ENCODE data around the gene VSTM2L.

VSTM2L gene

DNA sequence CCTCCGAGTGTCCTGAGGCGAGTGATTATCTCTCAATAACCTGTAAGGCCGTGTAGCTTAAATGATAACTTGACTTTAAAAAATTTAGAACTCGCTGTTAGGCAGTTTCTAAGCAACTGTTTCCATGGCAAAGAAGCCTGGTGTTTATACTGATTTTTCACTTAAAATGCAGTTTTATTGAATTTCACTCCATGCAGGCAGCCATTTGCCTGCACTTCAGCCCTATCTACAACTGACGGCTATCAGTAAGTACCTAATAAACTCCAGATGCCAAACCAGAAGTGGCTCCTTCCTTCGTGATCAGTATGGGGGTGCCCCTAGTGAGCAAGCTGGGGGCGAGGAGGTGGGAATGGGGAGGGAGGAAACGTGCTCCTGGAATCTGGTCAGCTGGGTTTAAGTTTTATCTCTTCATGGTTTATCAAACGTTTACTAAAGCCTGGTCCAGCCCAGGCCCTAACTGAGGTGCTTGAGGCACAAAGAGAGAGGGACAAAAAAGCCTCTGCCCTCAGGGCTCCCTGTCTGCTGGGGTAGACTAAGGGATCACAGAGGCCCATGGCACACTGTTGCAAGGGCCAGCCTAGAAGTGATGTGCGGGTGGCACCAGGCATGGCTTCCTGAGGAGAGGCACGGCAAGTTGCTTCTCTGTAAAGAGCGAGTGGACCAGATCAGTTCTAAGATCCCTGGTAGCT is 84.8 kb downstream of the VSTM2L start:
- no peak for DNase-seq (ENCODE audit: low read depth in 3 of 3)

DNA sequence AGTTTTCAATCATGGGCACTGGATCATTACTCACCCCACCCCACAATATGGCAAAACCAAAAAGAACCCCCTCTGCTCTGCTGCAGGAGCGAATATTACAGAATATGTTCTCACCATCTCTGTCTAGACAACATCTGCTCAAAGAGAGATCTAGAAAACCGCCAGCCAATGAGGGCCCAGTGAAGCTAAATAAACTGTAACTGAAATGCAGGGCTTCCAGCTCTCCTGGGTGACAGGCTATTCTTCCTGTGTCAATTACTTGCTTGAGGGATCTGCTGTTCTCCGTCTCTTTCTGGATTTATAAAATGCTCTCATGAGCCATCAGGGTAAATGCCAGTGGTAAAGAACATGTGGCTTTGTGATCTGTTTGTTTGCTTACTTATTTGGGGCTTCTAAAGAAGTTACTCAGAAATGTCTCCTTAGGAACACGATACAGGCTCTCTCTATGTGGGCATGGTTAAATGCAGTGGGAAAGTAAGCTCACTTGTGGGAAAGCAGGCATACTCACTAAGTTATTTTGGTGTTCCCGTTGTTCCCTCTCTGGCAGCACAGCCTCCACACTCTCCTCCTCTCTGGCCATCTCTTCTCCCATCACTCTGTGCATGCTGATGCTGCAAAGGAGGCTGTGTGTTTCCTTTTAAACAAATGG is 85.5 kb downstream of the VSTM2L start:
- DNase-seq (ENCODE audit: low read depth in 3 of 3): no peak

DNA sequence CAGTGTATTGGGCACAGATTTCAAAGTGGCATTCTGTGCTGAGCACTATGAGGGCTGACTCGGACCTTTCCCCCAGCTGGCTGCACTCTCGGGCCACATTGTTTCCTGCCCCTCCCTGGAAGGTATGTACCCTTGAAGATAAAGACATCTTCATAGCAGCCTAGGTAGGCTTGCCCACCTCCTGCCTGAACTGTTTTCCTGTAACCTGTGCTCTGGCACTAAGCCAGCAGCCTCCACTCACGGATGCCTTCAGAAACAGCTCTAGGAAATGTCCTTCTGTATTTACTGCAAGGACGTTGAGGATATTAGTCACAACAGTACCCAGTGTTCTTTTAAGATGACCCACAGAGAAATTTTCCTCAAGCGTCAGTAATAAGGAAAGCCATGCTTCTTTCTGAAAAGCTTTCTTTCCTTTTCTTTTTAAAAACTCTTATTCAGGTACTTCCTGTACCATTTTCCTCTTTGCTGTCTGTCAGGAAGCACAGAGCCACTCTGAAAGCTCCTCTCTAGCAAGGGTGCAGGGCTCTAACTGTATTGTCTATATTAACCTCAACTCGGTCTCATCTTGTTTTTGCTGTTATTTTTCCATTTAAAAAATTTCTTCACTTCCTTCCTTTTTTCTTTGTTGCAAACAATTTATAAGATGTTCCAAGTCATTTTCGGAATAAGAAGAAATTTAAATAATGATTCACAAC is 86.8 kb downstream of the VSTM2L start:
- no peak for DNase-seq (ENCODE audit: low read depth in 3 of 3)

DNA sequence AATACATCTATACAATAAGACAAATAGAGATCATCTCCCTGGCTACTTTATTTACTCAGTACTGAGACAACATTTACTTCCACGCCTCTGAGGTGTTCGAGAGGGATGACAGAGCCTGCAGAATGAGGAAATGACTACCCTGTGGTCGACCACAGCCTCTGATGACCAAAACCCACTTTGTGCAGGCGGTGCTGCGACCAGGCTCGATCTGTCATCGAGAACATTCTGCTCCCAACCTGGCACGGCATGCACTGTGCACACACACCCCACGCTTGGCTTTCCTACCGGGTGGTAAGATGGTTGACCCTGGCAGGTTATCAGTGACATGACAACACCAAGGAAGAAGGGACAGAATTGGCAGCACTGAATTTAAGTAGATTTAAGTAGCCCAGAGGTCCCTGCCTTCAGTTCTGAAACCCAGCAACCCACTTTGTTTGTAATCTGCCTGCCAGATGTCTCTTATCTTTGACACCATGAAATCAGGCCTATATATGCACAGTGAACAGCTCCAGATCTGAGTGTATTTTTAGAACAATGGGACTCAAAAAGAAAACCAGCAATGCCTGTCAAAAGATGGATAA is 87.7 kb downstream of the VSTM2L start:
- DNase-seq (ENCODE audit: low read depth in 3 of 3): no peak

DNA sequence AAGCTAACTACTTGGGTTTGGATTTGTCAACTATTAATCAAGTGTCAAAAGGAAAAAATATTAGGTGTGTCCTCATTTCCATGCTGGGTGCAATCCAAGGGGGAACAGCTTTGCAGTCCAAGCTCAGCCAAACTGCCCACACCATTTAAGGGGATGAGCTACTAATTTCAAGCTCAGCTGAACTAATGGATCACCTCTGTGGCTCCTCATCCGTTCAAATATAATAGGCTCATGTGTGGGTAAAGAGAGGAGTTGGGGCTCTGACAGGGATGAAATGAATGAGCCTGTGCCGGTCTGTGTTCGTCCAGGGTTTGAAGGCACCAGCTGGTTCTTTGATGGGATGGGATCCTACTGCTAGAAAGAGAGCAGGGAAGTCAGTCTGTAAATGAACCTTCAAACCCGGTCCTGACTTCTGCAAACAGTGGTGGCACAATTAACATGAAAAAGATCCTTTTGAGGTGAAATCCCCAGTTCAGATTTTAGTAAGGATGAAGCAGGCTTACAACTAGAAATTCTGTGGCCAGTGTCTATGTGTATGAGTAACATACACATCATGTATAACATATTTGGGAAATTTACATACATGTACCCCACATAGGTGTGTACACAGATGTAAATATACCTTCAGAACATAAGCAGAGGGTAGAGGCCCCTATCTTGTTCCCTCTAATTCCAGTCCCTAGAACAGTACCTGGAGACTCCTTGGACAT is 88.4 kb downstream of the VSTM2L start:
- DNase-seq (ENCODE audit: low read depth in 3 of 3): no peak

DNA sequence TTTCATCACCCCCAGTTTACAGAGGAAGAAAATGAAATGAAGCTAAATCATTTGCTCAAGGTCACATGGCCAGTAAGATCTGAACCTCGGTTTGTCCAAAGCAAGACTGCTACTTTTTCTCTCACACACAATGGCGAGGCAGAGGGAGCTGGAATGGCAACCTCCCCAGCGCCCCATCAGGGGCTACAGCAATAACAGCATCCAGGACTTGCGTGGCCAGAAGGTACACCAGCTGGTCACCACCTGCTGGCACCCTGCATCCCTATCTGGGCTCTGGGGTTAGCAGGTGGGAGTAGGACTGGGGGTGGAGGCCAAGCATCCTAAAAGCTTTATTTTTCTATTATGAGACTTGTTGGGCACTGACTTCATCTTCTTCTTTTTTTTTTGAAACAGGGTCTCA is 89.0 kb downstream of the VSTM2L start:
- DNase-seq (ENCODE audit: low read depth in 3 of 3): no peak

DNA sequence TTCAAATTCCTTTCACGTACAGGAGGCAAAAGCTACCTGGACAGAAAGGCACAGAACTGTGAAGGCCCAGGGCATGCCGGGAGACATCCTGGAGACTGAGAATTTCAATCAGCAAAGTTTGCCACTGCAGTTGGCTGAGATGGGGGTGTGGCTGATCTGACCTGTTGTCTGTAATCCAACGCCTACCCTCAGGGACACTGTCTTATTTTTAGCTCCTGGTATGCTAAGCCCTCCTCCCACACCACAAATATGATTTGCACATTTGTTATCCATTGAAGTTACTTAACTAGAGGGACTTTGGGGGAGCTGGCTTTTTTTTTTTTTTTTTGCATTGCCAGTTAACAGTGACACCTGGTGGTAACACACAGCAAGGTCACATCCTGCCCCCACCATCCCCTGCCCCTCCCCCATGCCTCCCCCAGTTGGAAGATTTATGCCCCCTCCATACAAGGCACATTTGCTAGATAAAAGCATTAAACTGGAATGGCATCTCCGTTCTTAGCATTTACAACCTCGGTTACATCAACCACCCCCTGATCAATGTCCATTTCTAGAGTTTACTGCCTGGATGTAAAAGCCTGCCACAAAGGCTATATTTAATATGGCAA is 90.0 kb downstream of the VSTM2L start:
- no peak for DNase-seq (ENCODE audit: low read depth in 3 of 3)

DNA sequence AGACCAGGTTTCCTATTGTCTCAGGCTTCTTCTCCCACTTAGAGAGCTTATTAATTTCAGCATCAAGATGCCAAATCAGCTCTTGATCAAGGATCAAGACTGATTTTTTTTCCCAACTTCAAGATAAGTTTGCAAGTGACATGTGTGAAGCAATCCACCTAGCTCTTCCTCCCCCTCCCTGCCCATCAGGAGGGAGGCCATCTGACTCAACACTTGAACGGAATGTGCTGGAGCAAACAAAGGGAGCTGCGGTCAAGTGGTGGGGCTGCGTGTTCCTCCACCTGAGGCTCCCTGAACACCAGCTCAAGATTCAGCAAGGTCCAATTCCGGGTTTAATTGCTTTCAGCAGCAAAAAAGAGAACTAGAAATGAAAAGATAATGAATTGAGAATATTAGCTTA is 91.6 kb downstream of the VSTM2L start:
- no peak for DNase-seq (ENCODE audit: low read depth in 3 of 3)

All from stimulated activated CD4-positive, alpha-beta T cell treated with anti-CD3 and anti-CD28 coated beads, TNF-alpha, amount 100 ng/mL, for 4 hours (primary cell).